Measurements from ENCODE around the gene AMPD3. TPM values are rescaled to one million over a fixed set of nuclear protein-coding genes. Genes with fewer than 3 reads are reported as not detected.
A peak's percentile ranks its signal among the peaks of the same experiment; 100 is the strongest.

AMPD3 gene
- total RNA-seq, 1 donor from 2014 or later = 3.1 TPM

- H3K9me3 ChIP-seq (ENCODE audit: control insufficient read depth in 3 of 3, low read length in 3 of 3) = no peaks in the 10 kb centered on the region
- peak within 1 kb of the TSS; percentile 85 for H3K27ac ChIP-seq (ENCODE audit: low read depth, low read length)
- H3K27me3 ChIP-seq (ENCODE audit: control insufficient read depth in 3 of 3, insufficient read depth in 3 of 3, low read length in 3 of 3) = no peaks in the 10 kb centered on the region
- H3K9ac ChIP-seq (ENCODE audit: low read depth in 1 of 3, low read length in 3 of 3) = peak within 1 kb of the TSS; percentile 83 to 89 (median 89)
- H3K36me3 ChIP-seq (ENCODE audit: control insufficient read depth in 3 of 3, insufficient read depth in 3 of 3, low read length in 3 of 3) = no peaks in the 10 kb centered on the region
- peaks cover 7 to 15% (median 7%) of the 10 kb centered on the region in 3 donors for H3K4me1 ChIP-seq (ENCODE audit: control insufficient read depth in 3 of 3, insufficient read depth in 3 of 3, low read length in 3 of 3)
- H3K4me3 ChIP-seq (ENCODE audit: low read length in 3 of 3) = peak within 1 kb of the TSS; percentile 82 to 88 (median 87)
These were observed 86.0 kb downstream of the AMPD3 start, which contains the start of gene RNF141 for GRCh38 chr11:10540915-10541560. RNF141 (minus strand) TSS chr11:10541187; CDS start chr11:10534158, 7,029 bp downstream.

GRCh38 chr11:10541561-10541930, 86.5 kb downstream of the AMPD3 start:
- H3K27me3 ChIP-seq (ENCODE audit: control insufficient read depth in 3 of 3, insufficient read depth in 3 of 3, low read length in 3 of 3) = no peaks in the 10 kb centered on the region
- peak overlapping the region in 1 of 3 donors; percentile 42 for H3K9ac ChIP-seq (ENCODE audit: low read depth in 1 of 3, low read length in 3 of 3)
- peak overlapping the region; percentile 82 to 88 (median 87) for H3K4me3 ChIP-seq (ENCODE audit: low read length in 3 of 3)
- H3K9me3 ChIP-seq (ENCODE audit: control insufficient read depth in 3 of 3, low read length in 3 of 3) = no peaks in the 10 kb centered on the region
- H3K27ac ChIP-seq (ENCODE audit: low read depth, low read length) = peak overlapping the region; percentile 85
- peaks cover 7 to 15% (median 7%) of the 10 kb centered on the region in 3 donors for H3K4me1 ChIP-seq (ENCODE audit: control insufficient read depth in 3 of 3, insufficient read depth in 3 of 3, low read length in 3 of 3)
- no peaks in the 10 kb centered on the region for H3K36me3 ChIP-seq (ENCODE audit: control insufficient read depth in 3 of 3, insufficient read depth in 3 of 3, low read length in 3 of 3)

GRCh38 chr11:10542776-10543175, 87.7 kb downstream of the AMPD3 start:
- H3K36me3 ChIP-seq (ENCODE audit: control insufficient read depth in 3 of 3, insufficient read depth in 3 of 3, low read length in 3 of 3) = no peaks in the 10 kb centered on the region
- no peaks in the 10 kb centered on the region for H3K27me3 ChIP-seq (ENCODE audit: control insufficient read depth in 3 of 3, insufficient read depth in 3 of 3, low read length in 3 of 3)
- H3K4me1 ChIP-seq (ENCODE audit: control insufficient read depth in 3 of 3, insufficient read depth in 3 of 3, low read length in 3 of 3) = peaks cover 7 to 15% (median 7%) of the 10 kb centered on the region in 3 donors
- no peak overlapping the region for H3K27ac ChIP-seq (ENCODE audit: low read depth, low read length)
- no peaks in the 10 kb centered on the region for H3K9me3 ChIP-seq (ENCODE audit: control insufficient read depth in 3 of 3, low read length in 3 of 3)
- no peak overlapping the region for H3K9ac ChIP-seq (ENCODE audit: low read depth in 1 of 3, low read length in 3 of 3)
- no peak overlapping the region for H3K4me3 ChIP-seq (ENCODE audit: low read length in 3 of 3)

- Histone ChIP-seq H3K27me3 (ENCODE audit: control insufficient read depth in 3 of 3, insufficient read depth in 3 of 3, low read length in 3 of 3) (no peaks in the 10 kb centered on the region), H3K36me3 (ENCODE audit: control insufficient read depth in 3 of 3, insufficient read depth in 3 of 3, low read length in 3 of 3) (no peaks in the 10 kb centered on the region), H3K4me3 (ENCODE audit: low read length in 3 of 3) (no peak overlapping the region), H3K9ac (ENCODE audit: low read depth in 1 of 3, low read length in 3 of 3) (no peak overlapping the region), H3K27ac (ENCODE audit: low read depth, low read length) (no peak overlapping the region), H3K9me3 (ENCODE audit: control insufficient read depth in 3 of 3, low read length in 3 of 3) (no peaks in the 10 kb centered on the region), H3K4me1 (ENCODE audit: control insufficient read depth in 3 of 3, insufficient read depth in 3 of 3, low read length in 3 of 3) (peaks cover 7 to 15% (median 7%) of the 10 kb centered on the region in 3 donors)
These were observed 88.7 kb downstream of the AMPD3 start for GRCh38 chr11:10543782-10544181.

GRCh38 chr11:10544491-10545465, 89.7 kb downstream of the AMPD3 start:
- Histone ChIP-seq H3K9me3 (ENCODE audit: control insufficient read depth in 3 of 3, low read length in 3 of 3) (no peaks in the 10 kb centered on the region), H3K27ac (ENCODE audit: low read depth, low read length) (no peak overlapping the region), H3K36me3 (ENCODE audit: control insufficient read depth in 3 of 3, insufficient read depth in 3 of 3, low read length in 3 of 3) (no peaks in the 10 kb centered on the region)

GRCh38 chr11:10550503-10551289, 95.6 kb downstream of the AMPD3 start:
- no peak overlapping the region for H3K4me3 ChIP-seq (ENCODE audit: low read length in 3 of 3)
- H3K4me1 ChIP-seq (ENCODE audit: control insufficient read depth in 3 of 3, insufficient read depth in 3 of 3, low read length in 3 of 3) = no peaks in the 10 kb centered on the region
- no peaks in the 10 kb centered on the region for H3K36me3 ChIP-seq (ENCODE audit: control insufficient read depth in 3 of 3, insufficient read depth in 3 of 3, low read length in 3 of 3)
- H3K27me3 ChIP-seq (ENCODE audit: control insufficient read depth in 3 of 3, insufficient read depth in 3 of 3, low read length in 3 of 3) = no peaks in the 10 kb centered on the region
- no peak overlapping the region for H3K27ac ChIP-seq (ENCODE audit: low read depth, low read length)
- no peak overlapping the region for H3K9ac ChIP-seq (ENCODE audit: low read depth in 1 of 3, low read length in 3 of 3)
- no peaks in the 10 kb centered on the region for H3K9me3 ChIP-seq (ENCODE audit: control insufficient read depth in 3 of 3, low read length in 3 of 3)

More at GRCh38 chr11:10544491-10545465, 89.7 kb downstream of the AMPD3 start:
- H3K27me3 ChIP-seq (ENCODE audit: control insufficient read depth in 3 of 3, insufficient read depth in 3 of 3, low read length in 3 of 3) = no peaks in the 10 kb centered on the region
- no peak overlapping the region for H3K9ac ChIP-seq (ENCODE audit: low read depth in 1 of 3, low read length in 3 of 3)
- peaks cover 6 to 13% (median 7%) of the 10 kb centered on the region in 3 donors for H3K4me1 ChIP-seq (ENCODE audit: control insufficient read depth in 3 of 3, insufficient read depth in 3 of 3, low read length in 3 of 3)
- H3K4me3 ChIP-seq (ENCODE audit: low read length in 3 of 3) = no peak overlapping the region

- Histone ChIP-seq H3K4me1 (ENCODE audit: control insufficient read depth in 3 of 3, insufficient read depth in 3 of 3, low read length in 3 of 3) (no peaks in the 10 kb centered on the region), H3K4me3 (ENCODE audit: low read length in 3 of 3) (no peak overlapping the region), H3K9ac (ENCODE audit: low read depth in 1 of 3, low read length in 3 of 3) (no peak overlapping the region), H3K27ac (ENCODE audit: low read depth, low read length) (no peak overlapping the region), H3K36me3 (ENCODE audit: control insufficient read depth in 3 of 3, insufficient read depth in 3 of 3, low read length in 3 of 3) (no peaks in the 10 kb centered on the region), H3K9me3 (ENCODE audit: control insufficient read depth in 3 of 3, low read length in 3 of 3) (no peaks in the 10 kb centered on the region), H3K27me3 (ENCODE audit: control insufficient read depth in 3 of 3, insufficient read depth in 3 of 3, low read length in 3 of 3) (no peaks in the 10 kb centered on the region)
These were observed 96.2 kb downstream of the AMPD3 start for GRCh38 chr11:10551290-10551592.

- H3K9ac ChIP-seq (ENCODE audit: low read depth in 1 of 3, low read length in 3 of 3) = no peak overlapping the region
- no peaks in the 10 kb centered on the region for H3K4me1 ChIP-seq (ENCODE audit: control insufficient read depth in 3 of 3, insufficient read depth in 3 of 3, low read length in 3 of 3)
- H3K27me3 ChIP-seq (ENCODE audit: control insufficient read depth in 3 of 3, insufficient read depth in 3 of 3, low read length in 3 of 3) = no peaks in the 10 kb centered on the region
- no peak overlapping the region for H3K27ac ChIP-seq (ENCODE audit: low read depth, low read length)
- no peak overlapping the region for H3K4me3 ChIP-seq (ENCODE audit: low read length in 3 of 3)
- no peaks in the 10 kb centered on the region for H3K9me3 ChIP-seq (ENCODE audit: control insufficient read depth in 3 of 3, low read length in 3 of 3)
- no peaks in the 10 kb centered on the region for H3K36me3 ChIP-seq (ENCODE audit: control insufficient read depth in 3 of 3, insufficient read depth in 3 of 3, low read length in 3 of 3)
These were observed 96.8 kb downstream of the AMPD3 start for GRCh38 chr11:10551845-10552352.

- H3K27ac ChIP-seq (ENCODE audit: low read depth, low read length) = no peak overlapping the region
- H3K9ac ChIP-seq (ENCODE audit: low read depth in 1 of 3, low read length in 3 of 3) = no peak overlapping the region
- H3K4me3 ChIP-seq (ENCODE audit: low read length in 3 of 3) = no peak overlapping the region
- H3K4me1 ChIP-seq (ENCODE audit: control insufficient read depth in 3 of 3, insufficient read depth in 3 of 3, low read length in 3 of 3) = peaks cover 0 to 5% (median 0%) of the 10 kb centered on the region in 3 donors
- H3K27me3 ChIP-seq (ENCODE audit: control insufficient read depth in 3 of 3, insufficient read depth in 3 of 3, low read length in 3 of 3) = no peaks in the 10 kb centered on the region
- no peaks in the 10 kb centered on the region for H3K9me3 ChIP-seq (ENCODE audit: control insufficient read depth in 3 of 3, low read length in 3 of 3)
- H3K36me3 ChIP-seq (ENCODE audit: control insufficient read depth in 3 of 3, insufficient read depth in 3 of 3, low read length in 3 of 3) = no peaks in the 10 kb centered on the region
These were observed 101.5 kb downstream of the AMPD3 start for GRCh38 chr11:10556590-10556989.
